Aorta (tissue), 5 donors: ENCODE data around the gene CD160. TPM values are rescaled to one million over a fixed set of nuclear protein-coding genes. Genes with fewer than 3 reads are reported as not detected.

Experiments used
- ATAC-seq: fragments of 200-7000 bp; cut with Tn5 transposase; one replicate; pipeline ENCODE4 v1.9.1; 2022; ENCODE audit warnings: moderate library complexity; ENCODE audit not compliant: low FRiP score
- DNase-seq, 2 donors: peaks; one replicate each; pipeline ENCODE4 v3.0.0-alpha.2; 2020
- H3K27ac ChIP-seq, 2 donors: one replicate each; pipeline ENCODE4 v1.5.1; 2013; ENCODE audit warnings: low read length in 2 of 2, mild to moderate bottlenecking in 2 of 2, moderate library complexity in 2 of 2, control low read depth in 1 of 2, inconsistent platforms in 1 of 2, low read depth in 1 of 2
- H3K27me3 ChIP-seq, 2 donors: one replicate each; pipeline ENCODE4 v1.6.1; 2013; ENCODE audit warnings: control low read depth in 1 of 2, low read length in 1 of 2, mild to moderate bottlenecking in 1 of 2, moderate library complexity in 1 of 2; ENCODE audit not compliant: insufficient read depth in 2 of 2, control insufficient read depth in 1 of 2
- H3K36me3 ChIP-seq, 2 donors: one replicate each; pipeline ENCODE4 v1.6.1; 2013; ENCODE audit warnings: control low read depth in 1 of 2, low read length in 1 of 2, mild to moderate bottlenecking in 1 of 2; ENCODE audit not compliant: insufficient read depth in 2 of 2, control insufficient read depth in 1 of 2
- H3K4me1 ChIP-seq, 2 donors: one replicate each; pipeline ENCODE4 v1.6.1; 2013; ENCODE audit warnings: low read length in 2 of 2, control low read depth in 1 of 2, mild to moderate bottlenecking in 1 of 2, moderate library complexity in 1 of 2; ENCODE audit not compliant: insufficient read depth in 2 of 2, control insufficient read depth in 1 of 2
- H3K4me3 ChIP-seq, 2 donors: one replicate each; pipeline ENCODE4 v1.5.1; 2013; ENCODE audit warnings: low read length in 2 of 2, control low read depth in 1 of 2, mild to moderate bottlenecking in 1 of 2
- H3K9me3 ChIP-seq: one replicate; pipeline ENCODE4 v1.6.1; 2013; ENCODE audit warnings: mild to moderate bottlenecking, low read length; ENCODE audit not compliant: control insufficient read depth
- WGBS, 2 donors: extraction: QIAGEN DNeasy Blood & Tissue Kit; methylation state at CpG; one replicate each; pipeline ENCODE4 v1.1.7; 2013; 5-methylcytosine and 5-hydroxymethylcytosine counted together
- intact Hi-C, 2 donors: fragments of 100-400 bp; cut with DNase I; formaldehyde crosslinking; loops; one replicate each; pipeline versions ENCODE4 v1.14.2 to v1.15.0; 2022
- polyA plus RNA-seq, 2 donors: library from polyadenylated mRNA; stranded (reverse); fragments of 200-250 nt; gene quantifications; one replicate each; pipeline ENCODE4 v1.2.3, GENCODE V29; 2013
- total RNA-seq, 2 donors: library from RNA; stranded (reverse); fragmentation: NEBNext Ultra II Directional; extraction: Animal tissue kit (Norgen Biotek cat#: 25700); gene quantifications; one replicate each; pipeline ENCODE4 v1.2.1, GENCODE V29; 2021
- donor health status: healthy with polysubstance abuse.
- donor health status: Bipolar disorder and iron deficiency.
- donor health status: DM: no; HTN: no; CAD: no.
- donor health status: DM: no; HTN: no; CAD: no.
- donor health status: DM: yes; HTN: yes; CAD: no.

The CD160 gene
- total and polyA plus RNA-seq, 4 donors: 0.30 to 1.0 TPM; not detected in 2

DNA sequence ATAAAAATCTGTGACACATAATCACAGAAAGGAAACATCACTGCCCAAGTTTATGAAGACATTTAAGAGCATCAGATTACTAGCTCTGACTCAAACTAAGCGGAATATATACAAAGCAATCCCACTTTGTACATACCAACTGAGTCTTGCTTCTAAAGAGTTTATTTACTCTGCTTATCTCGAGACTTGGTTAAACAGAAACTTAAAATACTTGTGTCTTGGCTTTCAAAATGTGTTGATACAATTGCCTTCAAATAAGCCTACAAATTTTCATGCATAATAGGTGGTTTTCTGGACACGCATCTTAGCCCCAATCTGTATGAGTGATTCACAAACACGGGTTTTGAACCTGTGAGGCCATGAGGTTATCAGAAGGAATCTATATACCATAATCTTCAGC, 21.0 kb downstream of the CD160 start:
- no peak for ATAC-seq
- Histone ChIP-seq H3K27me3 (no peaks in the 10 kb centered on the region), H3K9me3 (no peaks in the 10 kb centered on the region), H3K4me3 (no peak overlapping the region), H3K27ac (no peak overlapping the region), H3K4me1 (peaks cover 0 to 2% of the 10 kb centered on the region in 2 donors), H3K36me3 (peaks cover 0 to 6% of the 10 kb centered on the region in 2 donors)
- DNase-seq: no peak
- intact Hi-C loops: no loop called here
- WGBS, 2 donors: 11 to 15% methylated on average over 4 of the region's 4 CpGs

DNA sequence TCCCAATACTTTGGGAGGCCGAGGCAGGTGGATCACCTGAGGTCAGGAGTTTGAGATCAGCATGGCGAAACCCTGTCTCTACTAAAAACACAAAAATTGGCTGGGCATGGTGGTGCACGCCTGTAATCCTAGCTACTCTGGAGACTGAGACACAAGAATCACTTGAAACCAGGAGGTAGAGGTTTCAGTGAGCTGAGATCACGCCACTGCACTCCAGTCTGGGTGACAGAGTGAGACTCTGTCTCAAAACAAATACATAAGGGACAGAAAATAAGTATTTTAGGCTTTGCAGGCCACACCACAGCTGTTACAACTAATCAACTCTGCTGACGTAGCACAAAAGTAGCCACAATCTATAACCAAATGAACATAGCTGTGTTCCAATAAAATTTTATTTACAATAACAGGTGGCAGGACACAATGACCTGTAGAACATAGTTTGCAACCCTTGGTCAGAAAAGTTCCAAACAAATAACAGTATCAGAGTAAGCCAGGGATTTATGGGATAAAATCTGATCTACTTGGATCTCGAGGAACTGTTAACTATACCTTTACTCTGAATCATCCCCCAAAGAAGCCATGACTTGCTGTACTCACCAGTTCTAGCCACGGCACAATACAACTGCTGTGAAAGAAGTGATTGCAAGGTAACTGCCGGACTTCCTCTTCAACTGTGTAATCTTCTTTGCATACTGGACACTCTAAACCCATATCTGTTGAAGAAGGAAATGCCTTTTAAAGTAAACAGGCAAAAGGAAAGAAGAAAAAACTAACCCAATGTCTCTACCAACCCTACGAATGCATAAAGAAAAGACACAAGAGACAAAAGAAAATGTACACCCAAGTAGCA, 28.3 kb downstream of the CD160 start:
- Histone ChIP-seq H3K4me1 (no peaks in the 10 kb centered on the region), H3K27ac (no peak overlapping the region), H3K27me3 (no peaks in the 10 kb centered on the region), H3K36me3 (peaks cover 9 to 11% of the 10 kb centered on the region in 2 donors), H3K9me3 (no peaks in the 10 kb centered on the region), H3K4me3 (no peak overlapping the region)
- intact Hi-C loops: no loop called here
- DNase-seq (no peak), ATAC-seq (no peak)
- WGBS, 2 donors: 94 to 97% methylated on average over 9 of the region's 9 CpGs

DNA sequence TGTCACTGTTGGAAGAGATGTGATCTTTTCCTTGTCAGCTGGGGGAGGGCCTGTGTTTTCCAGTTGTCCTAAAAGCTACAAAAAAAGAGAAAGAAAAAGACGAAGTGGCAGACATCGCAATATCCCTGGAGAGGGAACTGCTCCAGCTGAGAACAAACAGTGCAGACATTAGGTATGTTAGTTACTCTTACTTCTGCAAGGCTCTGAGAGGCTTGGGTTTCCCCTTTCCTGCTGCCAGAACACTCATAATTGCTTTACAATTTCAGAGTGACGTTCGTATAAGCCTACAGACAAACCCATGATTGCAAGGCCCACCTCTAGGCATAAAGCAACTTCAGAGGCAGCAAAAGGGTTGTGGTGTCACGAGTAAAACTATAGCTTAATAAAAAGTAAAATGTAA, 31.1 kb downstream of the CD160 start:
- Histone ChIP-seq H3K9me3 (no peaks in the 10 kb centered on the region), H3K4me1 (no peaks in the 10 kb centered on the region), H3K36me3 (peaks cover 9 to 13% of the 10 kb centered on the region in 2 donors), H3K27me3 (no peaks in the 10 kb centered on the region), H3K4me3 (no peak overlapping the region), H3K27ac (no peak overlapping the region)
- intact Hi-C loops: loop anchor here in 1 of 2 donors (10.0 kb wide), 1 partner anchor 74 kb away; the partner anchor contains the start of genes POLR3C and RNF115
- ATAC-seq: no peak
- WGBS, 2 donors: 65 to 68% methylated on average over 5 of the region's 5 CpGs
- DNase-seq: no peak

DNA sequence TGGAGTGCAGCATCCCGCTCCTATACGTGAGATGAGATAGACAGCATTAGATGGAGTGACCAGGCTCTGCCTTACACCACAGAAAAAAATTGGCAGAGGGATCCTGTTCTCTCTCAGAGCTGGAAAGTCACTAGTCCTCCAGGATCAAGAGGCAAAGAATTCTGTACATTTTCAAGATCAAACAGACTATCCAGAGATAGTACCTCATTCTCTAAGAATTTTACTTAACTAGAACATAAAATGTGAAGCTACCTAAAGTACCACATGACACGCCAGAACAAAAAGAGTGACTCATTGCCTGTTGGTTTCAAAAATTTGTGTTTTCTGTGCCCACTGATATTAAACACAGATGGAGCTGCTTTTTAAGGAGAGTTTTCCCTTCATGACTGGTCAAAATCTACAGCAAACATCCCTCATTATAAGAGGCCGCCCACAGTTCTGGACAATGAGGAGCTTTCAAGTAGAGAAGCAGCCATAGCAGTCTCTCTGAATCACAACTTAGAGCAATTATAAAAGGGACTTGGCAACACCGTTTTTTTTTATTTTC, 32.3 kb downstream of the CD160 start:
- ATAC-seq: no peak
- no peak for DNase-seq
- no peaks in the 10 kb centered on the region for H3K27me3 ChIP-seq
- H3K27ac ChIP-seq: no peak overlapping the region
- intact Hi-C loops: loop anchor here in 1 of 2 donors (10.0 kb wide), 1 partner anchor 73 kb away; the partner anchor contains the start of genes POLR3C and RNF115
- H3K4me3 ChIP-seq: no peak overlapping the region
- no peaks in the 10 kb centered on the region for H3K4me1 ChIP-seq
- no peaks in the 10 kb centered on the region for H3K9me3 ChIP-seq
- H3K36me3 ChIP-seq: peaks cover 9 to 13% of the 10 kb centered on the region in 2 donors
- WGBS, 2 donors: 40% methylated on average over 5 of the region's 5 CpGs

DNA sequence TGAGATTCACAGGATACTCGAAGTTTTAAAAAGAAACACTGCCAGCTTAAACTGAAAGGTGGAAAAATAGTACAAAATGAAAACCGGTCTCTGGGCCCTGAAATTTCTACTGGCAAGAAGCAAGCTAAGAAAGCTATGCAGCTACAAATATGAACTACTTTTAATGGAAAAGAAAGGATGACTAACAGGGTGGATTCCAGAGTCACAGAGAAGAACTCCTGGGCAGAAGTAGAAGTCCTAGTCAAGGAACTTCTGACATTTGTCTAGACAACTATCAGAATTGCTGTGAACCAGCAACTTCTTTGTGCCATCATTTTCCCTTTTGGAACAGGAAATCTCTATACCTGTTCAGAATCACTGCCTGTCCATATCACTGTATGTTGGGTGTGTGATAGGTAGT, 38.1 kb downstream of the CD160 start:
- 6 to 15% methylated on average over 2 of the region's 2 CpGs for WGBS, 2 donors
- Histone ChIP-seq H3K9me3 (no peaks in the 10 kb centered on the region), H3K27me3 (no peaks in the 10 kb centered on the region), H3K36me3 (peaks cover 2 to 9% of the 10 kb centered on the region in 2 donors), H3K4me3 (no peak overlapping the region), H3K27ac (no peak overlapping the region), H3K4me1 (peaks cover 0 to 3% of the 10 kb centered on the region in 2 donors)
- intact Hi-C loops: loop anchor here in 1 of 2 donors (10.0 kb wide), 1 partner anchor 67 kb away; the partner anchor contains the start of genes POLR3C and RNF115
- no peak for DNase-seq
- no peak for ATAC-seq

DNA sequence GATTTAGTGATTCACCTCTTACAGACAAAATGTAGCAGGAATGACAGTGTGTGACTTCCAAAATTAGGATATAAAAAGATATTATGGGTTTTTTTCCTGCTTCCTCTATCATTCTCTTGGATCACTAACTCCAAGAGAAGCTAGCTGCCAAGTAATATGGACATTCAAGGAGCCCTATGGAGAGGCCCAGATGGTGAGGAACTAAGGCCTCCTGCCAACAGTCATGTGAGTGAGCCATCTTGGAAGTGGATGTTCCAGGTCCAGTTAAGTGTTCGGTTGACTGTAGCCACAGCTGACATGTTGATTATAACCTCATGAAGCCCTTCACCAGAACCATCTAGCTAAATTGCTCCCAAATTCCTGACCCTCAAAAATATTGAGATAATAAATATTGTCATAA, 38.8 kb downstream of the CD160 start:
- DNase-seq (no peak), ATAC-seq (no peak)
- Histone ChIP-seq H3K27ac (no peak overlapping the region), H3K27me3 (no peaks in the 10 kb centered on the region), H3K4me3 (no peak overlapping the region), H3K36me3 (peaks cover 2 to 9% of the 10 kb centered on the region in 2 donors), H3K9me3 (no peaks in the 10 kb centered on the region), H3K4me1 (peaks cover 0 to 3% of the 10 kb centered on the region in 2 donors)
- WGBS, 2 donors: 96 to 97% methylated on average over 1 of the region's 1 CpG
- intact Hi-C loops: loop anchor here in 1 of 2 donors (10.0 kb wide), 1 partner anchor 67 kb away; the partner anchor contains the start of genes POLR3C and RNF115

DNA sequence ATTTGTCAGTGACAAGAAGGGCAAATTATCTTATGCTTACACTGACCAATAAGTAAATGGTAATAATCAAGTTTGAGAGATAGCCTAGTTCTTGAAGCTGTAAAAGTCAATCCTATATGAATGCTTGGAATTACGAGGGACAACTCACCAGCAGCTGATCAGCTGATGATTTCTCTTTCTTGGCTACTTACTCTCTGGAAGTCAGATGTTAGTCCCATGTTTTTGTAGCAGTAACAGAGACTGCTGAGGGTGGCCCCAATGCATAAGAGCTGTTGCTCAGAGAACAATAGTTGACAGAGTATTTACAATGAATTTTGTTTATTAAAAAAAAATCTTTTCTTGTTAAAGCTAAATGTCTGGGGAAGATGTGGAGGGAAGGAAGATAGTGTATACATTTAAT, 39.3 kb downstream of the CD160 start:
- H3K36me3 ChIP-seq: peaks cover 2 to 9% of the 10 kb centered on the region in 2 donors
- peaks cover 0 to 3% of the 10 kb centered on the region in 2 donors for H3K4me1 ChIP-seq
- ATAC-seq: no peak
- 84 to 87% methylated on average over 1 of the region's 1 CpG for WGBS, 2 donors
- H3K4me3 ChIP-seq: no peak overlapping the region
- no peak overlapping the region for H3K27ac ChIP-seq
- intact Hi-C loops: loop anchor here in 1 of 2 donors (10.0 kb wide), 1 partner anchor 66 kb away; the partner anchor contains the start of genes POLR3C and RNF115
- DNase-seq: no peak
- H3K9me3 ChIP-seq: no peaks in the 10 kb centered on the region
- no peaks in the 10 kb centered on the region for H3K27me3 ChIP-seq

DNA sequence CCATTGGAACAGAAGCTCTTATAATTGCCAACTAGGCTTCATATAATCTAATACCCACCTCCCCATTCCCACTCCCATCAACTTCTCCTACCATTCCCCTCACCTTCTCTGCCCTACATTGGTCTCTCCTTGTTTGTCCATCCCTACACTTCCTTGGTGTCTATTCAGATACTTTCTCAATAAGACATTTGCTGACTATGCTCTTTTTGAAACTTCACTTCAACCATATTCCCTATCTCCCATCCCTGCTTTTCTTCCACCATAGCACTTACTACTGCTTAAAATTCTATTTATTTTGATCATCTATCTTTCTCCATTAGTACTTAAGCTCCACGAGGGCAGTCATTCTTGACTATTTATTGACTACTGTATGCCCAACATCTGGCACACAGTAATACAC, 40.4 kb downstream of the CD160 start:
- ATAC-seq: no peak

More for the DNA sequence above, 40.4 kb downstream of the CD160 start:
- peaks cover 0 to 3% of the 10 kb centered on the region in 2 donors for H3K4me1 ChIP-seq
- H3K4me3 ChIP-seq: no peak overlapping the region
- H3K27ac ChIP-seq: no peak overlapping the region
- intact Hi-C loops: loop anchor here in 1 of 2 donors (10.0 kb wide), 1 partner anchor 65 kb away; the partner anchor contains the start of genes POLR3C and RNF115
- no peaks in the 10 kb centered on the region for H3K27me3 ChIP-seq
- H3K9me3 ChIP-seq: no peaks in the 10 kb centered on the region
- peaks cover 2 to 9% of the 10 kb centered on the region in 2 donors for H3K36me3 ChIP-seq
- WGBS, 2 donors: 92% methylated on average over 1 of the region's 1 CpG
- DNase-seq: no peak
